Measurements from ENCODE around the gene PLPPR3.

DNA sequence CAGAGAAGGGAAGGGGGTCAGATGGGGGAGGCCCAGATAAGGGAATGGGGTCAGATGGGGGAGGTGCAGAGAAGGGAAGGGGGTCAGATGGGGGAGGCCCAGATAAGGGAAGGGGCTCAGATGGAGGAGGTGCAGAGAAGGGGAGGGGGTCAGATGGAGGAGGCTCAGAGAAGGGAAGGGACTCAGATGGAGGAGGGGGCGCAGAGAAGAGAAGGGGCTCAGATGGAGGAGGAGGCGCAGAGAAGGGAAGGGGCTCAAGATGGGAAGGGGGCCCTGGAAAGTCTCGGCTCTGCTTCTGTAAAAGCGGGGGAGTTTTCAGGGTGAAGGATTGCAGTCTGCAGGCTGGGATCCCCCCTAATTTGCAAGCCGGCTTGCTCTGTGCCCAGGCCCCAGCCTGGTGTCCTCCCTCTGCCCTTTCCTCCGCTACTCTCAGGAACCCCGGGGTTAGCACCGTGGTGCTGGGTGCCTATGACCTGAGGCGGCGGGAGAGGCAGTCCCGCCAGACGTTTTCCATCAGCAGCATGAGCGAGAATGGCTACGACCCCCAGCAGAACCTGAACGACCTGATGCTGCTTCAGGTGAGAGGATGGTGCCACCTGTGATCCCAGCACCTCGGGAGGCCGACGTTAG lies 7.5 kb upstream of the PLPPR3 start:
- TF ChIP-seq EZH2 (IDR thresholded peaks at IDR 0.05; ENCODE audit: low read length) = no peak
- TF ChIP-seq, protein P1, sequence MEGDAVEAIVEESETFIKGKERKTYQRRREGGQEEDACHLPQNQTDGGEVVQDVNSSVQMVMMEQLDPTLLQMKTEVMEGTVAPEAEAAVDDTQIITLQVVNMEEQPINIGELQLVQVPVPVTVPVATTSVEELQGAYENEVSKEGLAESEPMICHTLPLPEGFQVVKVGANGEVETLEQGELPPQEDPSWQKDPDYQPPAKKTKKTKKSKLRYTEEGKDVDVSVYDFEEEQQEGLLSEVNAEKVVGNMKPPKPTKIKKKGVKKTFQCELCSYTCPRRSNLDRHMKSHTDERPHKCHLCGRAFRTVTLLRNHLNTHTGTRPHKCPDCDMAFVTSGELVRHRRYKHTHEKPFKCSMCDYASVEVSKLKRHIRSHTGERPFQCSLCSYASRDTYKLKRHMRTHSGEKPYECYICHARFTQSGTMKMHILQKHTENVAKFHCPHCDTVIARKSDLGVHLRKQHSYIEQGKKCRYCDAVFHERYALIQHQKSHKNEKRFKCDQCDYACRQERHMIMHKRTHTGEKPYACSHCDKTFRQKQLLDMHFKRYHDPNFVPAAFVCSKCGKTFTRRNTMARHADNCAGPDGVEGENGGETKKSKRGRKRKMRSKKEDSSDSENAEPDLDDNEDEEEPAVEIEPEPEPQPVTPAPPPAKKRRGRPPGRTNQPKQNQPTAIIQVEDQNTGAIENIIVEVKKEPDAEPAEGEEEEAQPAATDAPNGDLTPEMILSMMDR (optimal IDR thresholded peaks at IDR 0.05 in 1 of 3, IDR thresholded peaks at IDR 0.05 in 1 of 3, conservative IDR thresholded peaks at IDR 0.05 in 1 of 3; ENCODE audit: extremely low read depth in 1 of 3, insufficient read depth in 2 of 3, low read length in 3 of 3) = no peak

Measured in keratinocyte (primary cell).